ENCODE results near the gene S1PR3. TPM values are rescaled to one million over a fixed set of nuclear protein-coding genes. Genes with fewer than 3 reads are reported as not detected.

The S1PR3 gene
- total RNA-seq, 4 donors from 2014 or later, result 2.0 to 13.5 (median 8.3) TPM

- no peak for DNase-seq
- H3K9me3 ChIP-seq, result no peaks in the 10 kb centered on the region
- H3K36me3 ChIP-seq, result no peaks in the 10 kb centered on the region
- no peaks in the 10 kb centered on the region for H3K27me3 ChIP-seq
- TF ChIP-seq CTCF (IDR thresholded peaks at IDR 0.05) (no peak), POLR2AphosphoS5 (IDR thresholded peaks at IDR 0.05) (no peak)
- H3K4me3 ChIP-seq, result no peak overlapping the region
- intact Hi-C loops (cut with DNase I; ENCODE audit: low total_unique reads) (no loop called here), in situ Hi-C loops (cut with MboI; ENCODE audit: low pct_ligation_motif_present in 1 of 4, low pct_unique_long_range_greater_than_20kb in 1 of 4, low sequenced_read_pairs in 3 of 4) (no loop called here)
- H3K27ac ChIP-seq, result no peak overlapping the region
- 87 to 89% methylated on average over 6 to 8 of the region's 8 CpGs for WGBS, 2 donors (ENCODE audit: low coverage in 1 of 2)
- H3K4me1 ChIP-seq, result no peaks in the 10 kb centered on the region
Measured at GRCh38 chr9:88965473-88965872, 25.8 kb upstream of the S1PR3 start.

- WGBS, 2 donors (ENCODE audit: low coverage in 1 of 2), result 84 to 93% methylated on average over 3 to 10 of the region's 10 CpGs
- H3K36me3 ChIP-seq, result no peaks in the 10 kb centered on the region
- no peak overlapping the region for H3K27ac ChIP-seq
- no peaks in the 10 kb centered on the region for H3K4me1 ChIP-seq
- no peak for DNase-seq
- no peak overlapping the region for H3K4me3 ChIP-seq
- no peak for TF ChIP-seq CTCF (IDR thresholded peaks at IDR 0.05)
- TF ChIP-seq POLR2AphosphoS5 (IDR thresholded peaks at IDR 0.05), result no peak
- TF ChIP-seq POLR2A (IDR thresholded peaks at IDR 0.05), result no peak
- no peak for TF ChIP-seq EP300 (IDR thresholded peaks at IDR 0.05; ENCODE audit: low read depth)
- no peaks in the 10 kb centered on the region for H3K27me3 ChIP-seq
- no peaks in the 10 kb centered on the region for H3K9me3 ChIP-seq
- intact Hi-C loops (cut with DNase I; ENCODE audit: low total_unique reads), result no loop called here
- in situ Hi-C loops (cut with MboI; ENCODE audit: low pct_ligation_motif_present in 1 of 4, low pct_unique_long_range_greater_than_20kb in 1 of 4, low sequenced_read_pairs in 3 of 4), result no loop called here
Measured at GRCh38 chr9:88966894-88967676, 24.2 kb upstream of the S1PR3 start.

- TF ChIP-seq POLR2AphosphoS5 (IDR thresholded peaks at IDR 0.05), result no peak
- no peak for TF ChIP-seq POLR2A (IDR thresholded peaks at IDR 0.05)
- TF ChIP-seq EP300 (IDR thresholded peaks at IDR 0.05; ENCODE audit: low read depth), result no peak
- TF ChIP-seq CTCF (IDR thresholded peaks at IDR 0.05), result no peak
- no peaks in the 10 kb centered on the region for H3K36me3 ChIP-seq
- no peak overlapping the region for H3K27ac ChIP-seq
- intact Hi-C loops (cut with DNase I; ENCODE audit: low total_unique reads), result no loop called here
- in situ Hi-C loops (cut with MboI; ENCODE audit: low pct_ligation_motif_present in 1 of 4, low pct_unique_long_range_greater_than_20kb in 1 of 4, low sequenced_read_pairs in 3 of 4), result no loop called here
- DNase-seq, result no peak
- no peak overlapping the region for H3K4me3 ChIP-seq
- 70 to 85% methylated on average over 1 to 4 of the region's 4 CpGs for WGBS, 2 donors (ENCODE audit: low coverage in 1 of 2)
- no peaks in the 10 kb centered on the region for H3K27me3 ChIP-seq
- H3K9me3 ChIP-seq, result no peaks in the 10 kb centered on the region
- no peaks in the 10 kb centered on the region for H3K4me1 ChIP-seq
Measured at GRCh38 chr9:88968799-88969198, 22.5 kb upstream of the S1PR3 start.

- no peaks in the 10 kb centered on the region for H3K9me3 ChIP-seq
- H3K27ac ChIP-seq, result no peak overlapping the region
- H3K27me3 ChIP-seq, result no peaks in the 10 kb centered on the region
- DNase-seq, result no peak
- no peaks in the 10 kb centered on the region for H3K36me3 ChIP-seq
- intact Hi-C loops (cut with DNase I; ENCODE audit: low total_unique reads), result no loop called here
- no peak overlapping the region for H3K4me3 ChIP-seq
- TF ChIP-seq POLR2AphosphoS5 (IDR thresholded peaks at IDR 0.05) (no peak), EP300 (IDR thresholded peaks at IDR 0.05; ENCODE audit: low read depth) (no peak), CTCF (IDR thresholded peaks at IDR 0.05) (no peak), POLR2A (IDR thresholded peaks at IDR 0.05) (no peak)
- 52 to 83% methylated on average over 7 to 8 of the region's 8 CpGs for WGBS, 2 donors (ENCODE audit: low coverage in 1 of 2)
- no peaks in the 10 kb centered on the region for H3K4me1 ChIP-seq
- in situ Hi-C loops (cut with MboI; ENCODE audit: low pct_ligation_motif_present in 1 of 4, low pct_unique_long_range_greater_than_20kb in 1 of 4, low sequenced_read_pairs in 3 of 4), result no loop called here
Measured at GRCh38 chr9:88969646-88970373, 21.5 kb upstream of the S1PR3 start.
